ENCODE data around the gene CENPU.
A peak's percentile ranks its signal among the peaks of the same experiment; 100 is the strongest.
"Not testable (repeated sequence)": the region's sequence is repeated elsewhere in the genome, so short reads cannot be mapped to it uniquely, and the experiment has no call there.

Gene CENPU

GRCh38 chr4:184745831-184746795 lies 12.2 kb upstream of the CENPU start:
- no peaks in the 10 kb centered on the region for H3K27me3 ChIP-seq (ENCODE audit: insufficient read depth, low read depth)
- H3K9ac ChIP-seq = peak overlapping the region; percentile 45
- TF ChIP-seq CTCF (conservative IDR thresholded peaks at IDR 0.05; ENCODE audit: low read depth, low read length) = peak; percentile 96
- no peaks in the 10 kb centered on the region for H4K20me1 ChIP-seq (ENCODE audit: insufficient read depth)
- peak overlapping the region; percentile 79 for H3K27ac ChIP-seq
- H2AFZ ChIP-seq (ENCODE audit: low read depth) = peak overlapping the region; percentile 43; the same call in 1 of the 2 replicates
- H3K36me3 ChIP-seq (ENCODE audit: insufficient read depth) = no peaks in the 10 kb centered on the region
- H3K79me2 ChIP-seq (ENCODE audit: insufficient read depth, low read depth) = no peaks in the 10 kb centered on the region
- H3K4me3 ChIP-seq (IDR thresholded peaks at IDR 0.05; ENCODE audit: insufficient read depth, low read depth, low read length) = no peak overlapping the region
- peaks cover 30% of the 10 kb centered on the region for H3K4me1 ChIP-seq (ENCODE audit: low read depth, poor library complexity, severe bottlenecking)
- peak overlapping the region; percentile 80 for H3K4me2 ChIP-seq

- Histone ChIP-seq H3K9ac (no peak overlapping the region), H3K27me3 (ENCODE audit: insufficient read depth, low read depth) (no peaks in the 10 kb centered on the region), H3K4me2 (no peak overlapping the region), H3K36me3 (ENCODE audit: insufficient read depth) (no peaks in the 10 kb centered on the region), H4K20me1 (ENCODE audit: insufficient read depth) (no peaks in the 10 kb centered on the region), H2AFZ (ENCODE audit: low read depth) (no peak overlapping the region), H3K4me3 (IDR thresholded peaks at IDR 0.05; ENCODE audit: insufficient read depth, low read depth, low read length) (no peak overlapping the region), H3K4me1 (ENCODE audit: low read depth, poor library complexity, severe bottlenecking) (peaks cover 30% of the 10 kb centered on the region), H3K79me2 (ENCODE audit: insufficient read depth, low read depth) (no peaks in the 10 kb centered on the region), H3K27ac (no peak overlapping the region)
- TF ChIP-seq CTCF (conservative IDR thresholded peaks at IDR 0.05; ENCODE audit: low read depth, low read length) = no peak
These were observed 10.3 kb upstream of the CENPU start for GRCh38 chr4:184744236-184744635.

- TF ChIP-seq CTCF (conservative IDR thresholded peaks at IDR 0.05; ENCODE audit: low read depth, low read length) = no peak
- H3K27ac ChIP-seq = no peak overlapping the region
- no peaks in the 10 kb centered on the region for H3K36me3 ChIP-seq (ENCODE audit: insufficient read depth)
- H3K4me1 ChIP-seq (ENCODE audit: low read depth, poor library complexity, severe bottlenecking) = peaks cover 30% of the 10 kb centered on the region
- H3K79me2 ChIP-seq (ENCODE audit: insufficient read depth, low read depth) = no peaks in the 10 kb centered on the region
- H3K27me3 ChIP-seq (ENCODE audit: insufficient read depth, low read depth) = no peaks in the 10 kb centered on the region
- H2AFZ ChIP-seq (ENCODE audit: low read depth) = no peak overlapping the region
- no peak overlapping the region for H3K9ac ChIP-seq
- no peaks in the 10 kb centered on the region for H4K20me1 ChIP-seq (ENCODE audit: insufficient read depth)
- no peak overlapping the region for H3K4me2 ChIP-seq
- H3K4me3 ChIP-seq (IDR thresholded peaks at IDR 0.05; ENCODE audit: insufficient read depth, low read depth, low read length) = no peak overlapping the region
These were observed 9.8 kb upstream of the CENPU start for GRCh38 chr4:184743650-184744049.

- H3K27me3 ChIP-seq (ENCODE audit: insufficient read depth, low read depth); H4K20me1 ChIP-seq (ENCODE audit: insufficient read depth); H3K9ac ChIP-seq; H3K36me3 ChIP-seq (ENCODE audit: insufficient read depth); H3K79me2 ChIP-seq (ENCODE audit: insufficient read depth, low read depth); H2AFZ ChIP-seq (ENCODE audit: low read depth); H3K27ac ChIP-seq; H3K4me3 ChIP-seq (IDR thresholded peaks at IDR 0.05; ENCODE audit: insufficient read depth, low read depth, low read length); H3K4me2 ChIP-seq: not testable (repeated sequence)
- peaks cover 13% of the 10 kb centered on the region for H3K4me1 ChIP-seq (ENCODE audit: low read depth, poor library complexity, severe bottlenecking)
These were observed 7.8 kb upstream of the CENPU start for GRCh38 chr4:184741651-184742050.

GRCh38 chr4:184740980-184741391 lies 7.1 kb upstream of the CENPU start:
- Histone ChIP-seq H3K9ac (no peak overlapping the region), H3K4me2 (no peak overlapping the region), H3K4me1 (ENCODE audit: low read depth, poor library complexity, severe bottlenecking) (peaks cover 6% of the 10 kb centered on the region), H3K79me2 (ENCODE audit: insufficient read depth, low read depth) (no peaks in the 10 kb centered on the region), H3K4me3 (IDR thresholded peaks at IDR 0.05; ENCODE audit: insufficient read depth, low read depth, low read length) (no peak overlapping the region), H3K27ac (no peak overlapping the region), H4K20me1 (ENCODE audit: insufficient read depth) (no peaks in the 10 kb centered on the region), H3K27me3 (ENCODE audit: insufficient read depth, low read depth) (no peaks in the 10 kb centered on the region), H2AFZ (ENCODE audit: low read depth) (no peak overlapping the region), H3K36me3 (ENCODE audit: insufficient read depth) (no peaks in the 10 kb centered on the region)
- TF ChIP-seq CTCF (conservative IDR thresholded peaks at IDR 0.05; ENCODE audit: low read depth, low read length) = no peak

- not testable (repeated sequence) for H3K27ac ChIP-seq
These were observed 5.7 kb upstream of the CENPU start for GRCh38 chr4:184739575-184739974.

More at GRCh38 chr4:184739575-184739974, 5.7 kb upstream of the CENPU start:
- H2AFZ ChIP-seq (ENCODE audit: low read depth); H3K4me2 ChIP-seq; H3K27me3 ChIP-seq (ENCODE audit: insufficient read depth, low read depth); H4K20me1 ChIP-seq (ENCODE audit: insufficient read depth); H3K9ac ChIP-seq; H3K4me3 ChIP-seq (IDR thresholded peaks at IDR 0.05; ENCODE audit: insufficient read depth, low read depth, low read length); H3K4me1 ChIP-seq (ENCODE audit: low read depth, poor library complexity, severe bottlenecking); H3K79me2 ChIP-seq (ENCODE audit: insufficient read depth, low read depth); H3K36me3 ChIP-seq (ENCODE audit: insufficient read depth): not testable (repeated sequence)
